ENCODE measurements around the gene HES1.

The HES1 gene

DNA sequence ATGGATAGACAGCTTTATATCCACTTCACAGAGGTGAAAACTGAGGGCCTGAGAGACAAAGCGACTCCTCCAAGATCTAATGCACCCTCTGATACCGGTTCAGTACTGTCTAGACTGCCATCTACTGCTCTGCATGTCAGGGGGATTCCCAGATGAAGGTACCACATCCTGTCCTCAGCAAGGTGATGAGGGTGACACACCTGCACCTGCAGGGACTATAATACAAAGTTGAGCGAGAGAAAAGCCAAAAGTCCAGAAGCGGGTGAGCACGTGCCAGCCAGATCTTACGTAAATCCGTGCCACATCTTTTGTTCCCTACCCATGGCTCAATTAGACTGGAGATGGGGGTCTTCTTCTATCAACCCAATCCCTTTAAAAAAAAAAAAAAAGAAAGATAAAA lies 32.4 kb upstream of the HES1 start:
- no peak for DNase-seq

DNA sequence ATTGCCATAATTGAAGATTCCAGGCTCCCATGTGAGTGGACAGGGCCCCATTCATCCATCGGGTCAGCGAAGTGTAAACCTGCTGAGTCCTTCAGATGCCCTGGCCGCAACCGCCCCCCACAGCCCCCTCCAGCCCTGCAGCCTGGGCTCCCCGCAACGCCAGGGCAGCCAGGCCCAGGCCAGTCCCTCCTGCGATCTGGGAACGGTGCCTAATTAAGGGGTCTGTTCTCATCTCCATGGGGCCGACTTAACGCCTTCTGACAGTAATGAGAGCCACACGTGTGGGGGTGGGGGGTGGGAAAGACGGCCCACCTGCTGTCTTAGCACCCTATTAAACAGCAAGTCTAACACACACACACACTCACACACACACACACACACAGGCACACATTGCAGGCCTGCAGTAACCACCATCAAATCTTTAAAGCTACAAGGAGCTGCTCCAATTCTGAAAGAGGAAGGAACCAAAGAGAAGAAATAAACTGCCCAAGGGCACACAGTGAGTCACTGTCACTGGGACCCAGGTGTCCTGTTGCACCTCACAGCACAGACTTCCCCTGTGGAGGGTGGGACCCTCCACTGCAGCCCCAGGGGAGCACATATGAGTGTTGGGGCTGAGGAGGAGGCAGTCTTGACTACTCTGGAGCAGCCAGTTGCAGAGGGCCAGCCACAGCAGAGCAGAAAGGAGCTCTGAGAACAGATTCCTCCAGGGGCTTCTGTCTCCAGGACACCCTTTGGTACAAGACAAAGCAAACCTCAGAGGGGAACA lies 31.8 kb upstream of the HES1 start:
- DNase-seq, result no peak

DNA sequence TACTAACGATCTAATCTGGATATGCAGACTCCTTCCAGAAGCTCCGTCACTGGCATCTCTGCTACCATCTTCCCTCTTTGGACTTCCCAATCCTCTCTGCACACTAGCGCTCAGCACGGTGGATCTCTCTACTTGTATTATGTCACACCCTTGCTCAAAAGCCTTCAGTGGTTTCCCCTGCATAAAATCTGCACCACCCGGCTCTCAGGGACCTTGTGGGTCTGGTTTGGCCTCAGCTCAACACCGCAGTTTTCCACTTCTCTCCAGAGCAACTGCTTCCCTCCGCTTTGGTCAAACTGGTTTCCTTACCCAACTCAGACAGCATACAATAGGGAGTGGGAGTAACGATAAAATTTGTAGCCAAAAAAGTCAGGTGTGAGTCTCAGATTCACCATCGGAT lies 30.7 kb upstream of the HES1 start:
- no peak for DNase-seq

DNA sequence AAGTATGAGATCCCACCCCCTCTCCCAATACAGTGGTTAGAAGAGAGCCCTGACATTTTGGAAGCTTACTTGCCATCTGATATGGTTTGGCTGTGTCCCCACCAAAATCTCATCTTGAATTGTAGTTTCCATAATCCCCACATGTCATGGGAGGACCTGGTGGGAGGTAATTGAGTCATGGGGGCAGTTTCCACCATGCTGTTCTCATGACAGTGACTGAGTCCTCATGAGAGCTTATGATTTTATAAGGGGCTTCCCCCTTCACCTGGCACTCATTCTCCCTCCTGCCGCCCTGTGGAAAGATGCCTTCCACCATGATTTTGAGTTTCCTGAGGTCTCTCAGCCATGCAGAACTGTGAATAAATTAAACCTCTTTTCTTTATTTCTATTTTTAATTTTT lies 28.8 kb upstream of the HES1 start:
- DNase-seq, result no peak

DNA sequence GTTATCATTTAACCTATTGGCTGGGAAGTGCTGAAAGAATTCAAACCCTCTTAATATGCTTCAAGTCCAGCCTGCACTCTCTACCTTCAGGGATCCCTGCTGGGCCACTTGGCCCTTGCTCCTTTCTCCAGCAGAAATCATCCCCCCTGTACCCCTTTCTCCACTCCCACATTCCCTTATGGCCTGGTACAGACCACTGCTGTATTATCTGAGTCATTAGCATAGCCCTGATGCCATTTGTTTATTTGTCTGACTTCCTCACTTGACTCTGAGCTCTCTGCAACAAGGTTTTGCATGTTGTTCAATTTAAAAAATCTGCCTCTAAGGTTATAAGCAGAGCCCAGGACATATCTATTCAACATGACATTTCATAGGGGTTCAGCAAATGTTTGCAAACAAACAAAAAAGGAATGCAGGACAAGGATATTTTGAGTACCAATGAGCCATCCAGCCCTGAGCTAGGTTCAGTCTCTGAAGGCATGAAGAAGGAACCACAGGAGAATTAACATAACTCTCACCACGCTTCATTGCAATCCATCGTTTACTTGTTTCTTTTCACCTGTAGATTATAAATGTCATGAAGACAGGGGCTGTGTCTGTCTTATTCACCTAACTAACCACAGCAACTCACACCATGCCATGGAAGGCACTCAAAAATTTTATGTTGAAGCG lies 26.6 kb upstream of the HES1 start:
- peak; percentile 39 to 65 for DNase-seq

DNA sequence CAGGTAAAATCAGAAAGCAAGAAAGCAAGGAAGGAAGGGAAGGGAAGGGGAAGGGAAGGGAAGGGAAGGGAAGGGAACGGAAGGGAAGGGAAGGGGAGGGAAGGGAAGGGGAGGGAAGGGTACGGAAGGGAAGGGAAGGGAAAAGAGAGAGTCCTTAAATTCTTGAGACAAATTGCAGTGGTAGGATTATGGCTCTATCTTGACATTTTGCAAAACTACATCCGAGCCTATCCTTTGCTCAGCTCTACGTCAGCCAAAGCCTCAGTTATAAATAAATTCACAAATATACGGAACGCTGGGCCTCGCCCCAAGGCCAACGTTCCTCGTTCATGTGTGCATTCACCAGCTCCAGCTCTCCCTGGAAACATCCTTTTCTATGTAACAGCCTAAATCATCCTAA lies 25.5 kb upstream of the HES1 start:
- no peak for DNase-seq

DNA sequence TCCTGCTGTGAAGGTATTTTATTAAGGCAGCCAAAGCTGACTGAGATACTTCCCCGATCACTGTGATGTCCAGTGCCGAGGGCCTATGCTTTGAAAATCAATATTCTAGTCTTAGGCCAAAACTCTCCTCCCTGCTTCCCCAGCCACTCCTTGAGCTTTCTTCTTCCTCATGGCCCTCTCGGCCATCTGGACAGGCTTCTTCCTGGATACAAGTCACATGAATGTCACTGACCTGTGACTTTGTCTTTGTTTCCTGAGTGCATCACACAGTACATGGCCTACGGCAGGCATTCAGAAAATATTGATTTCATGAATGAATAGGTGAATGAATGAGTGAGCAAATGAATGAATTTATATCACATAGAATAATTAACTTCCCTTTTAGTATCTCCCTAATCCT lies 24.6 kb upstream of the HES1 start:
- no peak for DNase-seq

DNA sequence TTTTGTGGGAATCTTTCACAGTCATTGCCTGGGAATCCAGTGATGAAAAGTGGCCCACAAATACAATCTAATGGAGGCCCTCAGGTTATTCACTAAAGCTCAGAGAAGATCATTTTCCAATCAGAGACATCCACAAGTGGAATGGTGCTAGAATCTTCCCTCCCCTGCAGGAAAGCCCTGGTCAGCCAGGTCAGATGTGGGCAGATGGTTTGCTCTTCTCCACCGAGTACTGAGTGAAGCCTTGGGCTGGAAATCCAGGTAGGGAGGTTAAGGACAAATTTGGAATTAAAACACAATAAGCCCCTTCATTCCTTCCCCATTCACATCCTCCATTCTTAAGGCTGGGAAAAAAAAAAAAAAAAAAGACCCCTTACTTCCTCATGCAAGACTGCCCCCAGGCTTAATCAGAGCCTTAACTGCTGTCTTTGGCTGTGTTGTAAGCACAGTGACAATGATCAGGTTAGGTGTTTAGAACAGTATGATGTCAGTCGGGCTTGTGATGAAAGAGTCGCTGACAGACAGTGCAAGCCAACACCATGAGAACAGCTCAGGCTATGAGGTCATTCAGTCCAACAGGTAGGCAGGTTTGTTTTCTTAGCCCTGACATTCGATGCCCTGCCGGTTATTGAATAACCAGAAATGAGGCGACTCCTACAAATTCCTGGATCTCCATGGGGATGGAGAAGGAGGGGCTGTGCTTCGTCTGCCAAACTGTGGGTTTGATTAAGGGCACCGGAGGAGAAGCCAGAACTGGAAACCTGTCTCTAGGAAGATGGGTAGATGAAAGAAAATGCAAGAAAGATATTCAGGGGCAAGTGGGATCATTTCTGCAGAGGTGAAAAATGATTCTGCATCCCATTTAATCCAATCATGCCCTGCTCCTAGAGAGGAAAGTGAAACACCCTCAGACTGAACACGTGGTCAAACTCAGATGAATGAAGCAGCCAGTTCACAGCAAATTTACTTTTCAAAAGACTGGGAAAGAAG lies 23.5 kb upstream of the HES1 start:
- DNase-seq, result peak; percentile 77 to 79

DNA sequence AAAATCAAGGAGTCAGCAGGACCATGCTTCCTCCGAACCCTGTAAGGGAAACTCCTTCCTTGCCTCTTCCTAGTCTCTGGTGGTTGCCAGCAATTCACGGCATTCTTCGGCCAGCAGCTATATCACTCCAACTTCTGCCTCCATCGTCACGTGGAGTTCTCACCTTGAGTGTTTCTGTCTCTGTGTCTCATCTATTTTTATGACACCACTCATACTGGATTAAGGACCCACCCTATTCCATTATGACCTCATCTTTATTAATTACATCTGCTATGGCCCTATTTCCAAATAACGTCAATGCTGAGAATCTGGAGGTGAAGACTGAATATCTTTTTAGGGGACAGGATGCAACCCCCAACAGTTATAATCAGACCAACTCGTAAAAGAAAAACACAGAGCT lies 21.8 kb upstream of the HES1 start:
- no peak for DNase-seq

DNA sequence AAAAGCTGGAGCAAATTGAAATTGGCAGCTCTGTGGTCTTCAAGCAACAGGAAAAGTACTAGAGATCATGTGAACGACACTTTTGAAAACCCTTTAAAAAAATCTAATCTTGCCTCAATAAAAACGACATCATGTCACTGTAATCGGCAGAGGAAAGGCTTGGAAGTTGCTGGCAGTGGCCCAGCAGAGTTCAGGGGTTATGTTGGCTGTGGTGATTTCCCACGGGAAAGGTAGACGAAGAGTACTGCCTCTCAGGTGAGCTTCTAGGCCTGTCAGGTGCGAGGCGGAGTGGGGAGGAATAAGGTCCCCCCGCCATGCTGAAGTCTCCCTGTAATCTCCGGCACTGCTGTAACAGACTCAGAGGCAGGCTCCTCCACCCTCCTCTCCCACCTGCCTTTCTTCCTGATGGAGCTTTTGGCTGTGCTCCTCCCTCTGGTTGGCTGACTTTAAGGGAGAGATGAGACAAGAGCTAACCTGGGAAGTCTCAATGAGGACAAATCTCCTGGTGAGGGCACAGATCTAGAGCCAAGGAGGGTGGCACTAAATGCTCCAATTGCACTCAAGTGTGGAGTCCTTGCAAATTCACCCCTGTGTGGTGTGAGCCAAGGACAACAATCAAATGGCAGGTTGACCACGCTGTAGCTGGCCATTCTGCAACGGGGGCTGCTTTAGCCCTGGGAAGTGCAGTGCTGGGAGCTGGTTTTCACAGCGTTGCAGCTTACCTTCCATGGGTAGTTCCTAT lies 18.7 kb upstream of the HES1 start:
- no peak for DNase-seq

DNA sequence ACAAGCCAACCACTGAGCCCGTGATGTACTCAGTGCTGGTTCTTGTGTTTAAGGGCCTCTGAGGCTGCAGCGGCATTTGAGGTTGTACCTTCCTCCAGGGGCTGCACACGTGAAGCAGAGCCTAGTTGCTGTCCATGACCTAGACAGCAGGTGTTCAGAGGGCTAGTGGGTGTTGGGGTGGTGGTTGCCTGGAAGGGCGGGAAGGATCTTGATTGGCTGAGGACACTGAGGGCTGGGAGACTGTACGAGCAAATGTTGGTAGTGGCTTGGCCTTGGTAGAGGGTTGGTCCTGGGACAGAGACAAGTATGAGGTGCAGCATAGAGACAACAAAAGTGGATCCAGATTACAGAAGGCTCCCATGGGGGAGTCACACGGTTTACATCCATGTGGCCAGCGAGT lies 17.0 kb upstream of the HES1 start:
- DNase-seq, result no peak

DNA sequence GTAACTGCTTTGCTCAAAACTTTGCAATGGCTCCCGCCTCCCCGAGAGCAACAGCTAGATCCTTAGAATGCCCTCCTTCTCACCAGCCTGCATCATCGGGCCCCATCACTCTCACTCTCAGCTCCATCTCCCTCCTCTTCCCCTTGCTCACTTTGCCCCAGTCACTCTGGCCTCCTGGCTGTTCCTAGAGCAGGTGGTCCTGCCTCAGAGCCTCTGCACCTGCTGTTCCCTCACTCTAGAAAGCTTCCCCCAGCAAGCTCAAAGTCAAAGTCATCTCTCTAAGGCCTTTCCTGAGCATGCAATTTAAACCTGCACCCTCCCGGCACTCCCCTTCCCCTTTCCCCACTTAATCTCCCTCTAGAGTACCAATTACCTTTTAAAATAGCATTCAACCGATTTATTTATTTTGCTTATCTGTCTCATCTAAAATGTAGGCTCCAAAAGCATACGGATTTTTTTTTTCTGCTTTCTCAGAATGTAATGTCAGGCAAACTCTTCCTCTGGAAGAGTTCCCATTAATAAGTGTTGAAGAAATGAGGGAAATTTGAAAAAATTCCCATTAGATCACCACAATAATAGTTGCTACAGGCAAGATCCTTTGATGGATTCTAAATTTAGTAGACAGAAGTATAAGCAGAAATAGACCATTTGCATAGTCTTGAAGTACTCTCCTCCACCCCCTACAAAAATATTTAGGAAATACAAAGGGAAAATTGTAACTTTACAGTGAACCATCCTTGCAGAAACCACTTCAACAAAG lies 15.9 kb upstream of the HES1 start:
- no peak for DNase-seq

DNA sequence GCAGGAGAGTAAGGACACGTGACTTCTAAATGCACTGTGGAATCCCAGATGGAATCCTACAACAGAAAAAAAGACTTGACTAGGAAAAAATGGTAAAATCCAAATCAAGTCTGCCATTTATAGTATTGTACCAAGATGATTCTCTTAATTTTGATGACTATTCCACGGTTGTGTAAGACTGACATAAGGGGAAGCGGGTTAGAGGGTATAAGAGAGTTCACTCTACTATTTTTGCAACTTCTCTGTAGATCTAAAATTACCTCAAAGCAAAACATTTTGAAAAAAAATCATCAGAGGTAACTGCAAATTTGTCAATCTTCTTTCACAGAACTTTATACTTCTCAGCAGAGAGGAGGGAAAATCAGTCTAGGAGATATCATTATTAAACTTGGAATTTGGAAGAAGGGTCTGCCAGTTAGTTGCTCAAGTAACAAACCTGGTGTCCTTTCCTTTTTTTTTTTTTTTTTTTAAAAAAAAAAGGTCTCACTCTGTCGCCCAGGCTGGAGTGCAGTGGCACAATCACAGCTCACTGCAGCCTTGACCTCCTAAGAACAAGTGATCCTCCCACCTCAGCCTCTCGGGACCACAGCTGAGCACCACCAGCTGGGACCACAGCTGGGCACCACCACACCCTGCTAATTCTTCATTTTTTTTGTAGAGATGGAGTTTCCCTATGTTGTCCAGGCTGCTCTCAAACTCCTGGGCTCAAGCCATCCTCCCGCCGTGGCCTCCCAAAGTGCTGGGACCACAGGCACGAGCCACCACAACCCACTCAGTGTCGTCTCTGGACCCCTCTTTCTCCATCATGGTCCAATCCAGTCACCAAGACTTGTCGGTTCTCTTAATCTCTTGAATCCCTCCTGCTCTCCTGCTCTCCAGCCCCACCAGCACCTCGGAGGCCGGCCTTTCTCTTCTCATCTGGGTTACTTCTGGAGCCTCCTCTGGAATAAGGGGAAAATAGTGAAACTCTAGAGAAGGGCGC lies 14.9 kb upstream of the HES1 start:
- DNase-seq, result no peak

DNA sequence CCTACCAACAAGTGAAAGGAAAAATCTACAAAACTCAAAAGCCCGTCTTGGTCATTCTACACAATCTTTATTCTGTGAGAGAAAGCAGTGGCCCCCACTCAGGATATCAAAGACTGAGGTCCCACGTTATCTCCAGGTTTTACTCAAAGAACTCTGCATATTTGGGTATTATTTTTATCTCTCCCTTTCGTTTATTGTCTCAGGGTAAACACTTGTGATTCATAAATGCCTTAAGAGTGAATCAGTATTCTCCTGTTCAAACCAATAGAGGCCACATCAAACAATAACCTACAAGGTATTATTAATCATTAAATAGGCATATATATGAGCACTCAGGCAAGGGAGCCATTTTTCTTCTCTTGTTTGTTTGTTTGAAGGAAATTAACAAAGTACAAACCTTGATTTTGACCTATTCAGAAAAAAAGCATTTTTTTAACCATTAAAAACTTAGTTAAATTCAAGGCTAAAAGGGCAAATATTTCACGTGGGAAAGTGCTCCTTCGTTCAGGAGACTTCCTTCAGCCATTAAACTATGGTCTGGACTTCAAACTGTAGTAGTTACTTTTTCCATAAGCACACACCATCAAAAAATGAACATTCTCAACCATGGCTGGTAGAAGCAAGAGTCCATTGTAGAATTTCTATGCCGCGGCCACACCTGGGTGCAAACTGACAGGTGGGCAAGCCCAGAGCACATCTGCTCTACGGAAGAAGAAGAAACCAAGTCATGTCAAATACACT lies 13.9 kb upstream of the HES1 start:
- DNase-seq, result no peak

DNA sequence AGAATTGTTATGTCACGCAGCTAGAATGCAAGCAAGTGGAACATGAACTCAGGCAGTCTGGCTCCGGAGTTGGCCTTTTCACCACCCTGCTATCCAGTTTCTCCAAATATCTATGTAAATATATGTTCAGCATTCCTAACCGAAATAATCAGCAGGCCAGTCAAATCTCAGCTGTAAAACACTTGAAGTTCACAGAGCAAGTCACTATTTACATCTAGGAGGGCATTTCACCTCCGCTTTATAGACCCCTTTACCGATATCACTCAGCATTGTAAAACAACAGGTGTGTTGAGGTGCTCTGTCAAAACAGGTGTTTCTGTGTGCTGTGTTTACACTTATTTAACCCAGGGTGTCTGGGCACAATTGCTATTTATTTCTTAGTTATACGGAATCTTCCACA lies 12.2 kb upstream of the HES1 start:
- DNase-seq, result peak; percentile 25 to 40

DNA sequence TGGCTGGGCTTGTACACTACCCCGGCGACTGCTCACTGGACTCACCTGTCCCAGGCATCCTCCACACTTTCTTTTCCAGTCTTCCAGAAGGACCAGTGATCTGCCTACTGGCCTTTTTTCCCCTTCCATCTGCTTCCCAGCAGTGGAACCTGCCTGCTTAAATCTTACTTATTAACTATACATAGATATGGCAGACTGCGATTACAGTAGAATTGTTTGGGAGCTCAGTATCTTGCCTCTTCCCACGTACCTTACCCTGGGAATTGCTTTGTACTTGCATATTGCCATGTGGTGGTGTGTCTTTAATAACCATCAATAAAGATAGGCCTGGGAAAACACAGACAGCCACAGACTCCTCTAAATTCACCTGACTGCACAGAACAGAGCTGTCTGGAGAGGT lies 11.8 kb upstream of the HES1 start:
- no peak for DNase-seq

DNA sequence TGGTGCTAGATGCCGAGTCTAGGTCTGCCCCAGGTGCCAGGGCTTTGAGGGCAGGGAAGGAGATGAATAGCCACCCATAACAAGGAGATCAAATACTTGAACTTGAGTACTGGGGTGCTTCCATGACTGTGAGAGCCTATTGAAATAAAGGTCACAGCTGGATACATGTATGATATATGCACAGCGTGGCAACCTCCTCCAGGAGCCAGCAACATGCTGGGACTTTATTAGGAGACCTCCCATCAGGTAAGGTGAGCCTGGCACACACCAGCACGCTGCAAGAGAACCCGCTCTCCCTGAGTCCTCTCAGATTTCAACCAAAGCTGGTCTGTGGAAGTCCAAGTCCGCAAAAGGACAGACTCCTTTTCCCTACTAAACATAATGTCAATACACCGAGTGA lies 10.5 kb upstream of the HES1 start:
- DNase-seq, result no peak

DNA sequence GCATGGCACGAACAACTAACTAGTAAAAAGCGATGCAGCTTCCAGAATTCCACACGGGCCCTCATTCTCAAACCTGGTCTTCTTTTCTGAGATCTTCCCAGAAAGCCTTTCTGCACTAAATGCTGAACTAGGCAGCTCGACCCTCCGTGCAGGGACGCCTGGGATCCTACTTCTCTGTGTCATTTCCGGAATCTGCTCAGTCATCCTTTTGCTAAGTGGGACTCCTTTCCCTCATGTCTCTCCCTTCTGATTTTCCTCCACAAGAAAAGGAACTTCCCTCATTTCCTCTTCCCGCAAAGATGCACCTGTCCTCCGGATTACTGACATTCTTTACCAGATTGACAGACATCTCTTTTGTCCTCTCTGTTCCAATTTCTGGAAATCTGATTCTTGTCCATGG lies 9.2 kb upstream of the HES1 start:
- no peak for DNase-seq

DNA sequence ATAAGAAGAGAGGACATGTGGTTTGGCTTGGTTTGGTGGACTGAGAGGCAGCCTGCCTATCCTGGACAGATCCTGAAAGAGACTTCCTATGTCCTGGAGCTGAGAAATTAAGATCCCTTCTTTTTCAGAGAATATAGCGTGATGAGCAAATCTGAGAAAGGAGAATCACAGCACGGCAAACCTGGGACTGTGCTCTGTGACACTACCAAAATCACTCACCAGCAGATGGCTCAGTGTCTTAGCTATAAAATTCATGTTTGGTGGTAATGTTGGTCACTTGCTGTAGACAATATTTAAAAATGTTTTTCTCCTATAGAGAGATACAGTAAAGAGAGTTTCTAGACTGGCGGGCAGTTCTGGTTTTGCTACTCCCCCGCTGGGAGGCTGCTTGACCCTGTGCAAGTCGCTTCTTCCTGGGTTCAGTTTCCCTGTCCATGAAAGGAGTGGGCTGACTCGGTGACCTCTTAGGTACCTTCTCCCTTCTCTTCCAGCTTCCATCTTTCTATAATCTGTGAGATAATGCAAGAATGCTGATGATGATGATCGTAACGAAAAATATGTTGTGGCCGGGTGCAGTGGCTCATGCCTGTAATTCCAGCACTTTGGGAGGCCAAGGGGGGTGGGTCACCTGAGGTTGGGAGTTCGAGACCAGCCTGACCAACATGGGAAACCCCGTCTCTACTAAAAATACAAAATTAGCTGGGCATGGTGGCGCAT lies 7.6 kb upstream of the HES1 start:
- no peak for DNase-seq
